DMS79 (cell line): ENCODE results near the gene CLPX.
"Not testable (repeated sequence)": the region's sequence is repeated elsewhere in the genome, so short reads cannot be mapped to it uniquely, and the experiment has no call there.

Experiments
- DNase-seq: peaks from one replicate; lab custom pipeline; 2025; lab: John Stamatoyannopoulos, UW

CLPX gene

DNA sequence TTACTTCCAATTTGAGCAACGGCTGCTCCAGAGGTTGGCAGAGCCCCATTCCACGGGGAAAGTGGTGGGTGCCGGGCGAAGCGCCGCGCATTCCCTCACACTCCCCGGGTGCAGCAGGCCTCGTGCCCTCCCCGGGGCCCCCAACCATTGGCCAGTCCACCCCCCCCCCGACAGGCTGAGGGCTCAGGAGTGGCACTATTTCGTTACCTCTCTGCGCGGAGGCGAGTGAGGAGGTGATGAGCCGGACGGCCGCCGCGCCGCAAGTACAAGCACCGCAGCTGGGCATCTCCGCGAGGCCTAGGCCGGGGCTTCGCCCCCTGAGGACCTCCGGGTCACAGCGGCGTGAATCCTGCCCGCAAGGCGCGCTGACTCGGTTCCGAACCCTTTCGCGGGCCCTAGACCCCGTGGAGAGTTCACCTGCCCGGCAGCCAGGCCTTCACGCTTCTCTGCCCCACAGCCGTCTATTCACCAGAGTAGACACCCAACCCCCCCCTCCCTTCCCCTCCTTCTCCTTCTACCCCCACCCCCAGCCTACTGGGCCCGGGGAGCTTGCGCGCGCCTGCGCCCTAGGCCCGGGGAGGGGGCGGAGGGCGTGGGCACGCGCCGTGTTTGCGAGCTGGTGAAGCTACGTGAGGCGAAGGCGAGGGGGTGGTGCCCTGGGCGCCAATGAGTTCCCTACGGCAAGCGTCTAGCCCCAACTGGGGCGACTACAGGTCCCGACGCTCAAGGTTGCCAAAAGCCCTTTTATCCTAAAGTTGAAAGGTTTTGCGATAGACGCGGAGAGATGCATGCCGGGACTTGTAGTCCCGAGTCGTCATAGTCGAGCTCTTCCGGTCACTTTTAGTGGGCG, at the start of gene CLPX:
TSS of gene CLPX (minus strand) at position 475 of the 850 bp plus-strand sequence. CDS start at position 286, 189 bp downstream.
- peak; percentile 65 for DNase-seq

DNA sequence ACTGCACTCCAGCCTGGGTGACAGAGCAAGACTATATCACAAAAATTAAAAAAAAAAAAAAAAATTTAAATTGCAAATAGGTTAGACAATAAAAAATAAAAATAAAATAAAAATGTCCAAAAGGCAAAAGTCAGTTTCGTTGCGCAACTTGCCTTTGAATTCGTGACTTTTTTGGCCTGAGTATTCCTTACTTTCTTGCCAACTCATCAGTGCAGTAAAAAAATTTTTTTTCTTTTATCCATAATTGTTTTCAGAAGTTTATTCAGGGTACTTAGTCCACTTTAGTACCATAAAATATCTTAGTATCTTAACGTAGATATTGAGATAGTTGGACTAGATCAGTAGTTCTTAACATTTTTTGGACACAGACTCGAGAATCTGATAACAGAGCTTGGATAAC, 48.6 kb upstream of the CLPX start:
- no peak for DNase-seq

DNA sequence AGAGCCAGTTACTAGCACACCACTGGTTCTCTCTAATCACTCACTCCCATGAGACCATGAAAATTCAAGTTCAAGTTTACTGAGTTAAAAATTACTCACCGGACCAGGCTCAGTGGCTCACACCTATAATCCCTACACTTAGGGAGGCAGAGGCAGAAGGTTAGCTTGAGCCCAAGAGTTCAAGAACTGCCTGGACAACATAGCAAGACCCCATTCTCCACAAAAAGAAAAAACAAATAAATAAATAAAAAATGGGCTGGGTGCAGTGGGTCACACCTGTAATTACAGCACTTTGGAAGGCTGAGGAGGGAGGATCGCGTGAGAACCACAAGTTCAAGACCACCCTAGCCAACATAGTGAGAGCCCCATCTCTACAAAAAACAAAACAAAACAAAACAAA, 47.4 kb upstream of the CLPX start:
- DNase-seq = no peak

DNA sequence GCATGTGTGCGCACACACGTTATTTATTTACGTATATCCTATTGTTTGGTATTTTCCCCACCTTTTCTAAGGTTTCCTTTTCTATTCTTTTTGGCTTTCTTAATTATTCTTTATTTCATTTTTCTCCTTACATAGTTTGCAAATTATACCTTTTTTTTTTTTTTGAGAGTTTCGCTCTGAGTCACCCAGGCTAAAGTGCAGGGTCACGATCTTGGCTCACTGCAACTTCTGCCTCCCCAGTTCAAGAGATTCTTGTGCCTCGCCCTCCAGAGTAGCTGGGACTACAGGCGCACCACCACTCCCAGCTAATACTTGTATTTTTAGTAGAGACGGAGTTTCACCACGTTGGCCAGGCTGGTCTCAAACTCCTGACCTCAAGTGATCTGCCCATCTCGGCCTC, 46.2 kb upstream of the CLPX start:
- DNase-seq = no peak

DNA sequence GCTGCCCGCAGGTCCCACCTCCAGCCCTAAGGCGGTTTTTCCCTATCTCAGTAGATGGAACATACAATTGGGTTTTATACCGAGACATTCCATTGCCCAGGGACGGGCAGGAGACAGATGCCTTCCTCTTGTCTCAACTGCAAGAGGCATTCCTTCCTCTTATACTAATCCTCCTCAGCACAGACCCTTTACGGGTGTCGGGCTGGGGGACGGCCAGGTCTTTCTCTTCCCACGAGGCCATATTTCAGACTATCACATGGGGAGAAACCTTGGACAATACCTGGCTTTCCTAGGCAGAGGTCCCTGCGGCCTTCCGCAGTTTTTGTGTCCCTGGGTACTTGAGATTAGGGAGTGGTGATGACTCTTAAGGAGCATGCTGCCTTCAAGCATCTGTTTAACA, 41.8 kb upstream of the CLPX start:
- DNase-seq = not testable (repeated sequence)

DNA sequence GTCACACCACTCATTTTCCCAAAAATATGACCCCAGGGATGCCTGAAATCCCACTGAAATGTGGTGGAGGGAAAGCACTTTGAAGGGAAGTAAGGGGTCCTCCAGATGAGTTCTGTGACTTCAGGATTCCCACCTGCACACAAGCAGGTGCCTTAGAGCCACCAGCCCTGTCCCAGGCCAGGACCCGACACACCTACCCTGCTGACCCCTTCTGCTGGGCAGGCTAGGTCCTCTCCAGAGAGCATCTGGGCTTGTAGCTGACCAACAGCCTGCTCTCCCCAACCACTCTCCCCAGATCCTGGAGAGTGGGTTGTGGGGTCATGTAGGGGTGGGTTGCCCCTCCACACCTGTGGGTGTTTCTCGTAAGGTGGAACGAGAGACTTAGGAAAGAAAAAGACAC, 41.1 kb upstream of the CLPX start:
- no peak for DNase-seq

DNA sequence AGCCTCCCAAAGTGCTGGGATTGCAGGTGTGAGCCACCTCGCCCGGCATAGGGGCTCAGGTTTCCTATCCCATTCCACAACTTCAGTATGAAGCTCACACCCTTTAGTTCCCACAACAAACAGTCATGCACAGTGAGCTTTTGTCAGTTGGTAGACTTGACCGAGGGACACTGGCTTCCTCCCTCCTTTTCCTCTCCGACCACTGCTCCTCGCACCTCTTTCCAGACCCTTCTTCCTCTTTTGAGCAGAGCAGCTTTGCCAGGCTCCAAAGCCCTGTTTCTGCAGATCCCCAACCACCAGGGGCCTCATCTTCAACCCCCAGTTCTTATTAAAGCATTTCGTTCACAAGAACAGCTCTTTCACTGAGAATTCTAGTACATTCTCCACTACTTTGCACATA, 38.9 kb upstream of the CLPX start:
- no peak for DNase-seq

DNA sequence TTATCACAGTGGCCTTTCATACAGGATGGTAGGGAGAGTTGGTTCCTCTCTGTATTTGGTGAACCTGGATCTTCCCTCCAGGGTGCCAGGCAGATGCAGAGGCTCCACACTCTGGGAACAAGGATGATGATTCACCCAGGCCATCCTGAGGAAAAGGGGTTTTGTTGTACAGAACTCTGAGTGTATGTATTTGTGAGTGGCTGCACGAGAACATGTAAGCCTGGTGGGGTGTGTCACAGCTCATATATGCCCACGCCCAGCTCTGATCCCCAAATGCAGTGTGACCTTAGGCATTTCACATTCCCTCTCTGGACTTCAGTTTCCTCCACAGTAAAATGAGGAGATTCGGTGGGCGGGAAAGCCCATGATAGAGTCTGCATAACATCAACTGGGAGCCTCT, 37.7 kb upstream of the CLPX start:
- DNase-seq = no peak

DNA sequence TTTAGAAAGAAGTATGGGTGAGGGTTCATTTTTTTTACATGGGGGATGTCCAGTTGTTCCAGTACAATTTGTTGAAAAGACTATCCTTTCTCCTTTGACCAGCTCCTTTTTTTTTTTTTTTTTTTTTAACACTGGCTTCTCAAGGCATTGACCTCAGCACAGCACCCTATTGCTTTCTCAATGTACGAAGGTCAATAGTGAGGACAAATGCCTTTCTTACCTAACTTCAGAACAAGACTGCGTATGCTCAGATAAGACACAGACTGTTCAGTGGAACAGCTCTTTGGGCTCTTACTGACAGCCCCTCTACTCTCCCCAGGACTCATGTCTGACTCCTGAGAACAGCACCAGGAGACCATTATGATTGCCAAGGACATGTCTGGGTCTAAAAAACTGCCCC, 36.6 kb upstream of the CLPX start:
- no peak for DNase-seq

DNA sequence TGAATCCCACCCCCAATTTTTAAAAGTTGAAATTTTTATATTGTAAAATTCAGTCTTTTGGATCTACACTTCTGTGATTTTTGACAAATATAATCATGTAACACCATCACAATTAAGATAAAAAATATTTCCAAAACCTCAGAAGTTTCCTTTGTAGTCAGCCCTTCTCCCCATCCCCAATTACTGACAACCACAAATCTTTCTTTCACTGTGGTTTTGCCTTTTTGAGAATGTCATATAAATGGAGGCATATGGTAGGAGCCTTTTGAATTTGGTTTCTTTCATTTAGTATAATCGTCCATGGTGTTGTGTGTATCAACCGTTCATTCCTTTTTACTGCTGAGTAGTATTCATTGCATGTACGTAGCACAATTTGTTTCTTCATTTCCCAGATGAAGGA, 34.0 kb upstream of the CLPX start:
- no peak for DNase-seq

DNA sequence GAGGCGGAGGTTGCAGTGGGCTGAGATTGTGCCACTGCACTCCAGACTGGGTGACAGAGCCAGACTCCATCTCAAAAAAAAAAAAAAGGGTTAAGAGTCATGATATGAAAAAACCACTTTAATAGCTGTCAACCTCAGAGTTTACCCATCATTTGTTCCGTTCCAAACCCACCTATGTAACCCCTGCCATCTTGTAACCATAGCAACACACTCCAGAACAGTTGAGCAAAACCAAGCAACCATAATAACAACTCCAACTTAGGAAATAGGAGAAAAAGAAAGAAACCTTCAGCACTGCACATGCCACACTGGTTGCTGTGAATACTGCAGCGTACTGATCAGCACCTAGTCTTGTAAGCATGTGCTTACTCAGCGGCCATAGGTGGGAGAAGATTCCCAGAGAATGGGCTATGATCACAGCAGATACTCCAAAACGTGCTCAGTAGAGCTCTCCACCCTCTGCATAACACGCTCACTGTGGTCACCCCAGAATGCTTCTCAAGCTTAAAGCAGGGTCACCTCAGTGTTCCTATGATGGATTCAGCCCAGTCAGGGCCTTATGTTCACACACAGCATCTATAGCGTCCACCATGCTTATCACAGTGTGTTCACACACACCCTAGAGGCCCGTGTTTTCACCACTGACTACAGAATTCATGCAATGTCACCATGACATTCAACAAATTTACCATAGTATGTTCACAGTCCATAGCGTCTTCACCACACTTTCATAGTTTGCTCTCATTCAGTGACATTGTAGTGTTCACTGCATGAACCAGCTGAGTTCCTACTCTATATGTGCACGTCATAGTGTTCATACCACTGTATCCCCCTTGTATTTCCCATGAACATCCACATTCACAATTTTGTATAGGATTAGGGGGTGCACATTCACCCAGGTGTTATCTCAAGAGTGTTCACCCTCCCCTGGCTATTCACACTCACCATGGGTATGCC, 32.7 kb upstream of the CLPX start:
- no peak for DNase-seq

DNA sequence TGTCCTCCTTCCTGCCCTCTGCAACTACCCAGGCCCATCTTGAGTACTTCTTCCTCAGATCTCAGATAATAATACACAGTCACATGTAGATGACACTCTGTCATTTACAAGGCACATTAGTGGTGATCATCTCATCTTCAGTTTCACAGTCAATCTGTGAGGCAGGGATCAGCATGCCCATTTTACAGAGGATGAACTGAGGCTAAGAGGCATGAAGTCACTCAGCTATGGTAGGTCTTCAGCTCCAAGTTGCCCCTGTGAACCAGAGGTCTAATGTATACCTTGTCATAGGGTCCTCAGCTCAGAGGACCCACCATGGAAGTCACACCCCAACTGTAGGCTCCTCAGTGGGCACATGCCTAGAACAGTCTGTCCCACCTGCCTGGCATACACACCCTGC, 30.4 kb upstream of the CLPX start:
- no peak for DNase-seq

DNA sequence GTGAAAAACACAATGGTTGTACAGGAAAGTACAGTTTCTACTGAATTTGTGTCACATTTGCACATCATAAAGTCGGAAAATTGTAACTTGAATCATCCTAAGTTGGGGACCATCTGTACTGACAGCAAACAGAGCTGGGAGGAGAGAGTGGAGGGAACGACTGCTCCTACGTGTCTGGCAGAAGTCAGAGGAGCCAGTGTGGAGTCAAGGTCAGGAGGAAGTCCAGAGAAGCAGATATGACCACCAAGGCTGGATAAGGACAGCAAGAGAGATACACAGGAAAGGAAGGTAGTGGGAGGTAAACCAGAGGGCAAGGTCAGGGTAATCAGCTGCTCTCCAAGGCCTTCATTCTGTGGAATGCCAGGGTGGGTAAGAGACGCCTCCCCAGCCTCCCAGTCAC, 28.9 kb upstream of the CLPX start:
- DNase-seq = no peak

DNA sequence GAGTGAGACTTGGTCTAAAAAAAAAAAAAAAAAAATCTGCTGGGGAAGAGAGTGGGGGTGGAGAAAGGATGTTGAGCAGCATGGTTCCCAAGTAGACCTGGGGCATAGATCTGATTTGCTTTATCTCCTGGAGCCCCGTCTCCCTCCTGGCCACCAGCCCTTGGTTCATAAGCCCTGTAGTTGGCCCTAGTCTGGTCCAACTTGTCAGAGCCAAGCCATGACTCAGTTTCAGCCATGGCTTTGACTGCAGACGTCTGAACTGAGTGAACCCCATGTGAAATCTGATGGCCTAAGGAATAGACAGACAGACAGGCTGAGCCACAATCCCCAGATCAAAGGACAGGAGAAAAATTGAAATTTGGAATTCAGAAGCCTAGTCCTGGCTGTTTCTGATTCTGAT, 28.1 kb upstream of the CLPX start:
- DNase-seq = no peak

DNA sequence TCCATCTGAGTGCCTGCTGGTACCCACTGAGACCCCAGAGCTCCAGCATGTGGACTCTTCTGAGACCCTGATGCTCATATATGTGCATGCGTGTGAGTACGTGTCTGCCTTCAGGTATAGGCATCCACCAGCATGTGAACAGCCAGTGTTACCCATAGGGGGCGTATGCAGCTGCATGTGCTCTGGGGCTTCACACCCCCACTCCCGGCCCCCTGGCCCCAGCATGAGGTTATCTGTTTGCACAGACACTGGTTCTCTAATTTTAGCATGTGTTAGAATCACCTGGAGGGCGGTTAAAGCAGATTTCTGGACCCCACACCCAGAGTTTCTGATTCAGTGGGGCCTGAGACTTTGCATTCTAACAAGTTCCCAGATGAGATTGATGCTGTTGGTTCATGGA, 27.0 kb upstream of the CLPX start:
- DNase-seq = no peak

DNA sequence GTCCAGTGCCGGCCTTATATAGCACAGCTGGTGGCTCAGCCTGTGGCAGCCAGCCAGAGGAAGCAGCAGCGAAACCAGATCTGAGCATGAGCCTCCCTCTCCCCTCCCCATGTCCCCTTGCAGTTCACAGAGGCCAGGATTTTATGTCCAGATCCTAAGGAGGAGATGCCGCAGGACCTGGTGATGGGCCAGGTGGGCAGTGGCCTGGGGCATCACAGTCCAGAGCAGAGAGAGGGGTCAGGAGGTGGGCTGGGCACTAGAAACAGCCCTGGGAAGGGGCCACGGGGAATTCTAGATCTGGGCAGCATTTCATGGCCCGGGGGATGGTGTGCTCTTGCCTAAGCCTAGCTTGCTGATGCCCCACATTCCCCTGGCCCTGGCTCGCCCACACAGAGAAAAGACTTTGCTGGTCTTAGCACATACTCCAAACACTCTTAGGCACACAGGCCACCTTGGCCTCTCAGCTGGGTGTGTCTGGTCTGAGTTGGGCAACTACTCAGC, 26.4 kb upstream of the CLPX start:
- no peak for DNase-seq

DNA sequence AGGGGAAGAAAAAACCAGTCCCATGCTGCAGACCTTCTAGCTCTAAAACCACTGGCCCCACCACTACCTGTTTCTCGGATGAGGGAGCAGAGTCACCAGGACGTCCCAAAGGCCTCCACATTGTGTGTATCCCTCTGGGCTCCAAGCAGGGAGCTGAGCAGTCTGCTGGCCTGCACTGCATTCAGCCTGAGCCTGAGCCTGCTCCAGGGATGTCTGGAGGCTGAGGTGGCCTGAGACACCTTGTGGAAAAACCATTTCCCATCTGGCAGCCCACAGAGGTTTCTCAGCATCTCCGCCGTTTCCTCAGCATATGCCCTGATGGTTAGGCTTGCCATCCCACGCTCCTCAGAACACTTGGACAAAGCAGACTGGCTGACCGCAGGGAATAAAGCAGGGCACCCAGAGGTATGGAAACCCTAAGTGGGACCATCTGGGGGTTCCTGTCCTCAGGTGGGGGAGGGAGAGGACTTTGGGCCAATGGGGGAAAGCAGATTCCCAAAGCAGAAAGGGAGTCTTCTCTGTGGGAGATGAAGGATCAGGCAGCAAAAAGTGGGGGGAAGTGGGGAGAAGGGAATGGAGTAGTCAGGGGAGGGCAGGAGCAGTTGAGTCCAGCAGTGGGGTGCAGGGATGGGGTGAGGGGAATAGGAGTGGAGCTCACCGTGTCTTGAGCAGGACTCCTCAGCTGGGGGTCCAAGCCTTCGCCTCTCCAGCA, 25.8 kb upstream of the CLPX start, which contains the start of gene CILP:
TSS of gene CILP (minus strand) at position 704 of the 712 bp plus-strand sequence. CDS start 1,718 bp downstream, outside the sequence.
- DNase-seq = no peak

DNA sequence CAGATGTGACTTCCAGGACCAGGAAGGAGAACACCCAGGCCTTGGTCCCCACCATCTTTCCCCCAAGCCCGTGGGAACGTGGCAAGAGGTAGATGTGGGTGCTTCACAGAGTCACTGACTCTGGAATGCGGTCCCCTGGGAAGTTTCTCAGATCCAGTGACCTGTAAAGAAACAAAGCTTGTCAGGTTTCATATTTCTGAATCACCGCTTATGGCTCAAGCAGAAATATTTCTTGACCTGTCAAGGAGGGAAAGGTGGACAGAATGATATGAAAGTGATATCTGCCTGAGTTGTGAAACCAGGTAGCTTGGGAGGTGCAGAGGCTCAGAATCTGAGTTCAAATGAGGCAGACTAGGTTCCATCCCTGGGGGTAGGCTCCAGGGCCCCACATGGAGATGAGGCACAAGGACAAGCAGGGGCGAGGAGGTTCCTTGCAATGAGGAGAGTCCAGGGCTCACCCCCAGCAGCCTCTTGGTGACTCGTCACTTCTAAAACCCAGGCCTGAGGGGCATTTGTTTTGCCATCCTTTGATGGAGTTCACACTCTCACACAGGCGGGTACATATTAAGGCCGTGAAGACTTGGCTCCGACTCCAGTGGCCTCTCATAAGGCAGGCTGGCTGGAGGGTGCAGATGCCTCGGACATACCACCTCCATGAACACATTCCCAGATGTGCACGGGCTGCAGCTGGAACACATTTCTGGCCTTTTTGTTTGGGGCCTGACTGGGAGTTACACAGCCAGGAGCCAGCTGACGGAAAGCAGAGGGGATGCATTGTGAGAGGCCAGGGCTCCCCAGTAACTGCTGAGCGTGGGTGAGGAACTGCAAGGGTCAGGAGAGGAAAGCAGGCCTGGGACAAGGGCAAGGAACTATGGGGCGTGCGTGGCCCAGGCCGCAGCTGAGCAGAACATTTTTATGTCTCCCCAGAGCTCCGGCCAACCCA, 24.8 kb upstream of the CLPX start:
- no peak for DNase-seq

DNA sequence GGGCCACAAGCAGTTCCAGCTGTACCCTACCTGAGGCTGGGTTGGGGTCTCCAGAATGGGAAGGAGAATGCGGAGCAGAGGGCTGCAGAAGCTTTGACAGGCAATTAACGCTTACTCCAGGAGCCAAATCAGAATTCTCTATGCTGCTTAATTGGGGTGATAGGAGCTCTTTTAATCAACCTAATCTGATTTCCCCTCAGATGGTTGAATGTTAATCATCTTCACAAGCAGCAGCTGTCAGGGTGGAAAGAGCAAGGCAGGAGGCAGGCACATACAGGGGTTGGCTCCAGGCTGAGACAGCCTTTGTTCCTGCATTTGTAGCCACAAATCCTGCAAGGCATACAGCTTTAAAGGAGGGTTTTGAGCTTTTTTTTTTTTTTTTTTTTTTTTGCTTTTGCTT, 23.5 kb upstream of the CLPX start:
- DNase-seq = no peak

DNA sequence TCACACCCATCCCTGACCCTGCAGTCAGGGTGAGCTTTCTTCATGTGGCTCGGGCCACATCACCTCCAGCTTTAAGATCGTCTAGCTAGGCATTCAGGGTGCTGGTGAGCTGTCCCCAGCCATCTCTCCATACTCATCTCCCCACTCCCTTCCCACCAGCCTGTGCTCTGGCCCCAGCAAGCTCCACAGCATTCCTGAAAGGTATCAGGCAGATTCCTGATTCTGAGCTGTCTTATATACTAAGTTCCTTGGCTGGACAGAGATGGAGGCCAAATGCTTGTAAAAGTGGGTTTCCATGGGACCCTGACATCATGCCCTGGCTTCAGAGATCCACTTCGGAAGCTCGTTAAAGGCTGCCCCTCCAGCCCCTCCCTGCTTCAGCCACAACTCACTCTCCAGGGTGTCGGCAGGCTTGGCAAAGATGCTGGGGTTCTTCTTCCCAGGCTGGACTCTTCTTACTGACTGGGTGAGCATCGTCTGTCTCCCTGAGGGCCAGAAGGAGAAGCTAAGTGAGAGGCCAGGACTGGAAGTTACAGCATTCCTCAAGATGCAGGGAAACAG, 22.2 kb upstream of the CLPX start:
- no peak for DNase-seq

DNA sequence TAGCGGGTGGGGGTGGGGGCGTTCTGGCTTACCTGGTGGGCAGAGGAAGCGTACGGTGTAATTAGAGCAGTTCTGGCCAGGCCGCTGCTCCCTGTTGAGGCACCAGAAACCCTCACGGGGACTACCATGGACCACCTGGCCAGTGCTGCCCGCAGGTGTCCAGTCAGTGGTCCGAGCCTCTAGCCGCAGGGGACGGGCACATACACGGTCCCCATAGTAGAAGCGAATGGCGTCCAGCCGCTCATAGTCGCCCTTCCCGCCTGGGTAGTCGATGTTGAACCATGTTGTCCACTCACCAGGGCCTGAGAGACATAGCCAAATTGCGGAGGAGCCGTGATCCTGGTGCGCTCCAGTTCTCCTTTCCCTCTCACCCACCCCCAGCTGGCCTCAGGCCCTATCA, 21.6 kb upstream of the CLPX start:
- no peak for DNase-seq
